PC-9 (cell line): Measurements from ENCODE around the gene EGFR.

ENCODE experiments used
- CTCF ChIP-seq: fragments of 200-600 bp; sonication (generic); conservative IDR thresholded peaks from 2 replicates; pipeline ENCODE4 v1.6.1; 2017; ENCODE audit warnings: mixed run types, antibody characterized with exemption, mild to moderate bottlenecking, moderate library complexity
- EZH2 ChIP-seq: fragments of 200-600 bp; sonication (generic); IDR thresholded peaks from 2 replicates; pipeline ENCODE4 v1.8.0; 2017; ENCODE audit warnings: antibody characterized with exemption, low read depth

GRCh38 chr7:55118426-55118825, 99.6 kb downstream of the EGFR start:
- TF ChIP-seq CTCF (no peak), EZH2 (no peak)
